ENCODE measurements around the gene PKLR. TPM values are rescaled to one million over a fixed set of nuclear protein-coding genes. Genes with fewer than 3 reads are reported as not detected.

PKLR gene
- total and polyA plus RNA-seq, 2 of the 8 experiments (the other 6 are each of a cell fraction or from before 2014, with no cell fraction given): 2.3 to 7.5 TPM

GRCh38 chr1:155342842-155343241, 41.6 kb upstream of the PKLR start:
- Histone ChIP-seq H2BK120ac (replicated peaks; ENCODE audit: low read depth, low read length) (no peak overlapping the region), H4K5ac (ENCODE audit: insufficient read length, low read depth, low read length) (no peak overlapping the region), H3K79me1 (ENCODE audit: low read depth, low read length) (no peaks in the 10 kb centered on the region), H3K36me3 (ENCODE audit: control insufficient read depth in 2 of 4, insufficient read depth in 4 of 4, low read length in 3 of 4) (peaks cover 12 to 66% (median 43%) of the 10 kb centered on the region in 4 experiments; a peak in 7 of 8 replicates), H4K91ac (replicated peaks; ENCODE audit: insufficient read length, low read length) (no peak overlapping the region), H3K4me1 (replicated peaks in 1 of 4; ENCODE audit: control insufficient read depth in 3 of 4, insufficient read depth in 4 of 4, low read length in 3 of 4) (no peaks in the 10 kb centered on the region), H3K79me2 (ENCODE audit: control insufficient read depth in 1 of 2, insufficient read depth in 2 of 2, low read length in 2 of 2) (no peaks in the 10 kb centered on the region), H3K23me2 (ENCODE audit: low read depth, low read length) (no peaks in the 10 kb centered on the region), H2AFZ (ENCODE audit: low read length) (no peak overlapping the region), H4K20me1 (replicated peaks in 1 of 2; ENCODE audit: control insufficient read depth in 1 of 2, insufficient read depth in 2 of 2, low read length in 2 of 2) (no peaks in the 10 kb centered on the region), H3K56ac (replicated peaks; ENCODE audit: insufficient read length, low read depth, low read length) (no peak overlapping the region), H2AK5ac (ENCODE audit: low read depth, low read length) (no peak overlapping the region), H3K27me3 (replicated peaks in 1 of 4; ENCODE audit: control insufficient read depth in 3 of 4, extremely low read depth in 1 of 4, insufficient read depth in 3 of 4, low read length in 3 of 4) (no peaks in the 10 kb centered on the region), H4K8ac (ENCODE audit: extremely low read depth, insufficient read depth, low read length) (no peak overlapping the region), H3K23ac (ENCODE audit: insufficient read length) (no peak overlapping the region), H2BK5ac (ENCODE audit: low read depth, low read length) (no peak overlapping the region), H3K27ac (ENCODE audit: low read depth, low read length) (no peak overlapping the region), H3K4ac (replicated peaks; ENCODE audit: insufficient read length, low read depth, low read length) (no peak overlapping the region), H3K4me3 (ENCODE audit: extremely low read depth in 1 of 4, insufficient read depth in 2 of 4, low read depth in 3 of 4, low read length in 4 of 4) (no peak overlapping the region), H3K9ac (replicated peaks in 1 of 4; ENCODE audit: extremely low read depth in 1 of 4, low read depth in 3 of 4, low read length in 3 of 4) (no peak overlapping the region), H3K18ac (ENCODE audit: extremely low read depth, low read length) (no peak overlapping the region), H3K9me3 (ENCODE audit: insufficient read depth in 2 of 2, low read depth in 1 of 2, low read length in 1 of 2) (no peaks in the 10 kb centered on the region), H3K4me2 (ENCODE audit: insufficient read depth in 1 of 2, low read depth in 2 of 2, low read length in 2 of 2) (no peak overlapping the region), H2BK20ac (ENCODE audit: low read length) (no peak overlapping the region), H3K14ac (ENCODE audit: insufficient read length) (no peak overlapping the region), H2BK12ac (ENCODE audit: low read depth, low read length) (no peak overlapping the region), H2BK15ac (ENCODE audit: low read length) (no peak overlapping the region)
- ChIA-PET CTCF (ENCODE audit: partially characterized antibody) (interaction anchor here (1.0 to 2.2 kb wide), 6 partner anchors 14 to 249 kb away, joined by 3 to 8 read pairs (median 3); no protein-coding TSS in a partner anchor), POLR2A (ENCODE audit: partially characterized antibody) (no interaction called here)
- FAIRE-seq (no peak), DNase-seq (ENCODE audit: low read depth in 1 of 2, low spot score in 2 of 2) (no peak)
- WGBS, 2 experiments (ENCODE audit: extremely low coverage in 1 of 2, insufficient coverage in 1 of 2, insufficient read length in 1 of 2, insufficient replicate concordance in 2 of 2, low coverage in 1 of 2, low lambda C conversion rate in 2 of 2, missing lambda C conversion rate in 1 of 2): 94% methylated on average over 3 of the region's 3 CpGs; no CpG with 5 or more reads in 1 of the 2 experiments
- TF ChIP-seq CTCF (IDR thresholded peaks at IDR 0.05; ENCODE audit: control extremely low read depth in 1 of 3, insufficient read depth in 1 of 3, low read depth in 1 of 3, low read length in 3 of 3): no peak
- no peak for TF ChIP-seq BACH1 (IDR thresholded peaks at IDR 0.05; ENCODE audit: low read length)
- TF ChIP-seq BRCA1 (IDR thresholded peaks at IDR 0.05; ENCODE audit: low read depth, low read length): no peak
- TF ChIP-seq EP300 (IDR thresholded peaks at IDR 0.05; ENCODE audit: borderline replicate concordance in 1 of 2, low read depth in 2 of 2, low read length in 2 of 2): no peak
- no peak for TF ChIP-seq CHD2 (IDR thresholded peaks at IDR 0.05; ENCODE audit: low read length)
- TF ChIP-seq USF2 (IDR thresholded peaks at IDR 0.05; ENCODE audit: low read length): no peak
- no peak for TF ChIP-seq HDAC6 (IDR thresholded peaks at IDR 0.05; ENCODE audit: low read depth, low read length)
- no peak for TF ChIP-seq KDM4A (IDR thresholded peaks at IDR 0.05; ENCODE audit: low read depth, low read length, severe bottlenecking)
- TF ChIP-seq JUN (IDR thresholded peaks at IDR 0.05; ENCODE audit: low read depth, low read length): no peak
- TF ChIP-seq RBBP5 (IDR thresholded peaks at IDR 0.05; ENCODE audit: borderline replicate concordance, low read depth, low read length): no peak
- no peak for TF ChIP-seq ASH2L (IDR thresholded peaks at IDR 0.05; ENCODE audit: low read length)

Data from H1 (cell line).